Glutamatergic neuron (in vitro differentiated cells): ENCODE results near the gene DGKD. TPM values are rescaled to one million over a fixed set of nuclear protein-coding genes. Genes with fewer than 3 reads are reported as not detected.

ENCODE experiments used
- DNase-seq: peaks from one replicate; pipeline ENCODE4 v3.0.0; 2022
- H3K27ac Mint-ChIP-seq: one replicate; pipeline ENCODE4 v1.8.0; 2020; ENCODE audit warnings: mild to moderate bottlenecking, mixed read lengths, inconsistent platforms; ENCODE audit not compliant: unreplicated experiment
- H3K27me3 Mint-ChIP-seq: one replicate; pipeline ENCODE4 v1.8.0; 2020; ENCODE audit warnings: mild to moderate bottlenecking, moderate library complexity, mixed read lengths, inconsistent platforms; ENCODE audit not compliant: unreplicated experiment
- H3K36me3 Mint-ChIP-seq: one replicate; pipeline ENCODE4 v1.8.0; 2020; ENCODE audit warnings: mild to moderate bottlenecking, mixed read lengths, inconsistent platforms; ENCODE audit not compliant: unreplicated experiment
- H3K4me1 Mint-ChIP-seq: one replicate; pipeline ENCODE4 v1.8.0; 2020; ENCODE audit warnings: mild to moderate bottlenecking, low read depth, mixed read lengths, inconsistent platforms; ENCODE audit not compliant: unreplicated experiment
- H3K4me3 Mint-ChIP-seq: one replicate; pipeline ENCODE4 v1.8.0; 2020; ENCODE audit warnings: mild to moderate bottlenecking, mixed read lengths, inconsistent platforms; ENCODE audit not compliant: unreplicated experiment
- H3K9me3 Mint-ChIP-seq: one replicate; pipeline ENCODE4 v1.8.0; 2020; ENCODE audit warnings: mild to moderate bottlenecking, moderate library complexity, mixed read lengths, inconsistent platforms; ENCODE audit not compliant: unreplicated experiment
- total RNA-seq: library from RNA; stranded (reverse); fragmentation: NEBNext Ultra II Directional; extraction: Animal tissue kit (Norgen Biotek cat#: 25700); gene quantifications from one replicate; pipeline ENCODE4 v1.2.1, GENCODE V29; 2021; ENCODE audit not compliant: unreplicated experiment
- TF ChIP-seq, protein P1 (sequence below): fragments of 200-600 bp; sonication (generic); IDR thresholded peaks from one replicate; pipeline ENCODE4 v1.5.0; 2021; ENCODE audit not compliant: partially characterized antibody, unreplicated experiment

The DGKD gene
- total RNA-seq, 1 donor from 2014 or later, result 67.6 TPM

DNA sequence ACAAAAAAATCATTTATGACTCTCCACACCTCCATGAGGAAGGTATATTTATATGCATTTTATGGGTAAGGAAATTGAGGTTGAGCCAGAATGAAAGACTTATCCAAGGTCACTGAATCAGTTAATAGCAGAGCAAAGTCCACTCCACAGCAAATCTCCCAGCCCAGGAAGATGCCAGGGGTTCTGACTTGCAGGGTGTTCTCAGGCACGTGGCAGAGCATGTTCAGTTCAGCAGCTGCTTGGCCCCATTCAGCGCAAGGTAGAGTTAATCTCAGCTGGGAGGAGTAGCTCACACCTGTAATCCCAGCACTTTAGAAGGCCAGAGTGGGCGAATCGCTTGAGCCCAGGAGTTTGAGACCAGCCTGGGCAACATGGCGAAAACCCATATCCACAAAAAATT, 17.8 kb upstream of the DGKD start:
- H3K4me3 Mint-ChIP-seq, result no peak overlapping the region
- TF ChIP-seq, protein P1, sequence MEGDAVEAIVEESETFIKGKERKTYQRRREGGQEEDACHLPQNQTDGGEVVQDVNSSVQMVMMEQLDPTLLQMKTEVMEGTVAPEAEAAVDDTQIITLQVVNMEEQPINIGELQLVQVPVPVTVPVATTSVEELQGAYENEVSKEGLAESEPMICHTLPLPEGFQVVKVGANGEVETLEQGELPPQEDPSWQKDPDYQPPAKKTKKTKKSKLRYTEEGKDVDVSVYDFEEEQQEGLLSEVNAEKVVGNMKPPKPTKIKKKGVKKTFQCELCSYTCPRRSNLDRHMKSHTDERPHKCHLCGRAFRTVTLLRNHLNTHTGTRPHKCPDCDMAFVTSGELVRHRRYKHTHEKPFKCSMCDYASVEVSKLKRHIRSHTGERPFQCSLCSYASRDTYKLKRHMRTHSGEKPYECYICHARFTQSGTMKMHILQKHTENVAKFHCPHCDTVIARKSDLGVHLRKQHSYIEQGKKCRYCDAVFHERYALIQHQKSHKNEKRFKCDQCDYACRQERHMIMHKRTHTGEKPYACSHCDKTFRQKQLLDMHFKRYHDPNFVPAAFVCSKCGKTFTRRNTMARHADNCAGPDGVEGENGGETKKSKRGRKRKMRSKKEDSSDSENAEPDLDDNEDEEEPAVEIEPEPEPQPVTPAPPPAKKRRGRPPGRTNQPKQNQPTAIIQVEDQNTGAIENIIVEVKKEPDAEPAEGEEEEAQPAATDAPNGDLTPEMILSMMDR, result no peak
- H3K9me3 Mint-ChIP-seq, result peaks cover 3% of the 10 kb centered on the region
- H3K36me3 Mint-ChIP-seq, result no peaks in the 10 kb centered on the region
- H3K27ac Mint-ChIP-seq, result no peak overlapping the region
- peaks cover 6% of the 10 kb centered on the region for H3K27me3 Mint-ChIP-seq
- peaks cover 12% of the 10 kb centered on the region for H3K4me1 Mint-ChIP-seq
- DNase-seq, result no peak

DNA sequence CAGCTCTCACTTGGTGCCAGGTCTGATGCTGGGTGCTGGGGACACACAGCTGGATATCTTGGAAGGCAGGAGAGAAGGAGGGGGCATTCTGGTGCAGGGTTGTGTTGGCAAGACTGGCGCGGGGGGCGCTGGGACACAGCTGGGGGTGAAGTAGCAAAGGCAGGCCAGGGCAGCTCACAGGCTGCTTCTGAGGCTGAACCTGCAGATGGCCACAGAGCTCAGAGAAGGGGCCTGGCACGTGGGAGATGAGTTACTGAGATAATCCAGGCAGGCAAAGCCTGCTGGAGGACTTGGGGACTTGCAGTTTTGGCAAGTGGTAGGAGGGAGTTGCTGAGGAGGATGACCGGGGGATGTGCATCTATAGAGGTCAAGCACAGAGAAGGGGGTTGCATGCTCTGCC, 16.2 kb upstream of the DGKD start:
- Mint-ChIP-seq H3K4me1 (peaks cover 12% of the 10 kb centered on the region), H3K27me3 (peaks cover 6% of the 10 kb centered on the region), H3K9me3 (peaks cover 3% of the 10 kb centered on the region), H3K4me3 (peak overlapping the region; percentile 54), H3K27ac (no peak overlapping the region), H3K36me3 (no peaks in the 10 kb centered on the region)
- TF ChIP-seq, protein P1, result no peak
- no peak for DNase-seq

DNA sequence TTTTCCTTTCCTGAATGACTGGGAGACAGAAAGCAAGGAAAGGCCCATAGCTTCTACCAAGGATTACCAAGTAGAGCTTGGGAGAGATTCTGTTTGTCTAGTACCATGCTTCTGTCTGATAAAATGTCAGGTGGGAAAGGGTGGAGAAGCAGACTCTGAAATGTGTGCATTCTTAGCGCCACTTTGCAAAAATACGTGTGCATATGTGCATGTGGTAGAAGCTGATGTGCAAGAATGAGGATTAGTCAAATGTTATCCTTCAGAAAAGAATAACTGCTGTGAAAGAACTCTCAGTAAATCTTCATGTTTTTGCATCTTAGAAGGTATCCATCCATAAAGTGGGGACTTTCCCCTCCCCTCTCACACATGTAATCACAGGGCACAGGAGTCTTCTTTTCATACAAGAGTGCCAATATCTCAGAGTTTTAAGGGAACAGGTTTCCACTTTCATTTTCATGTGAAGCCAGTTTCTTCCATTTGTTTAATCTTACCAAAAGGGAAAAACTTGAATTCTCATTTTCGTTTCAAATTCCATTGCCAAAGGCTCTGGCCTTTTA, 15.4 kb upstream of the DGKD start:
- Mint-ChIP-seq H3K27me3 (peaks cover 5% of the 10 kb centered on the region), H3K4me3 (no peak overlapping the region), H3K4me1 (peaks cover 10% of the 10 kb centered on the region), H3K9me3 (peaks cover 5% of the 10 kb centered on the region), H3K36me3 (no peaks in the 10 kb centered on the region), H3K27ac (no peak overlapping the region)
- TF ChIP-seq, protein P1, result no peak
- DNase-seq, result no peak

DNA sequence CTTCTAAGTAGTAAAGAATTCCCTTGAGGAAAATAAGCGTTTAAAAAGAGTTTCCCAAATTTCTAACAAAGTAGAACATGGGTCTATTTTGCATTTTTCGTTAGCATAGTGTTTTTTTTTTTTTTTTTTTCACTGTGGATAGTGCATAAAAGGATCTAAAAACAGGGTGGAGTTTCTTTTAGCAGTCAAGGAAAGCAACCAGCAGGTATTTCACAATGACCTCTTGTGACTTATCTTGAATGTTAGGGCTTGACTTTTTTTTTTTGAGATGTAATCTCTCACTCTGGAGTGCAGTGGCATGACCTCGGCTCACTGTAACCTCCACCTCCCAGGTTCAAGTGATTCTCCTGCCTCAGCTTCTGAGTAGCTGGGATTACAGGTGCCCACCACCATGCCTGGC, 14.9 kb upstream of the DGKD start:
- Mint-ChIP-seq H3K4me3 (no peak overlapping the region), H3K27me3 (peaks cover 4% of the 10 kb centered on the region), H3K4me1 (peaks cover 7% of the 10 kb centered on the region), H3K27ac (no peak overlapping the region), H3K36me3 (no peaks in the 10 kb centered on the region), H3K9me3 (peaks cover 5% of the 10 kb centered on the region)
- TF ChIP-seq, protein P1, result no peak
- DNase-seq, result no peak

DNA sequence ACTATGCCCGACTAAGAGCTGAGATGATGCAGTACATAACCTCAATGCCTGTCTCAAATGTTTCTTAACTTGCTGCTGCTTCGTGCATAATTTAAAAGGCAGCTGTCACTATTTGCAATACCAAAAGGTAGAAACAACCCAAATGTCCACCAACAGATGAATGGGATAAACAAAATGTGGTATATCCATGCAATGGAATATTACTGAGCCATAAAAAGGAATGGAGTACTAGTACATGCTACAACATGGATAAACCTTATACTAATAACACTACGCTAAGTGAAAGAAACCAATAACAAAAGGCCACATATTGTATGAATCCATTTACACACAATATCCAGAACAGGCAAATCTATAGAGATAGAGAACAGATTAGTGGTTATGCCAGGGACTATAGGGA, 13.0 kb upstream of the DGKD start:
- peaks cover 7% of the 10 kb centered on the region for H3K4me1 Mint-ChIP-seq
- no peak overlapping the region for H3K4me3 Mint-ChIP-seq
- no peaks in the 10 kb centered on the region for H3K36me3 Mint-ChIP-seq
- DNase-seq, result no peak
- H3K9me3 Mint-ChIP-seq, result peaks cover 7% of the 10 kb centered on the region
- peaks cover 4% of the 10 kb centered on the region for H3K27me3 Mint-ChIP-seq
- H3K27ac Mint-ChIP-seq, result no peak overlapping the region
- TF ChIP-seq, protein P1, result no peak
